ENCODE data around the gene CORIN. TPM values are rescaled to one million over a fixed set of nuclear protein-coding genes. Genes with fewer than 3 reads are reported as not detected.
A peak's percentile ranks its signal among the peaks of the same experiment; 100 is the strongest.

The CORIN gene
- total and polyA plus RNA-seq, 4 donors: 0.02 to 0.23 (median 0.15) TPM

DNA sequence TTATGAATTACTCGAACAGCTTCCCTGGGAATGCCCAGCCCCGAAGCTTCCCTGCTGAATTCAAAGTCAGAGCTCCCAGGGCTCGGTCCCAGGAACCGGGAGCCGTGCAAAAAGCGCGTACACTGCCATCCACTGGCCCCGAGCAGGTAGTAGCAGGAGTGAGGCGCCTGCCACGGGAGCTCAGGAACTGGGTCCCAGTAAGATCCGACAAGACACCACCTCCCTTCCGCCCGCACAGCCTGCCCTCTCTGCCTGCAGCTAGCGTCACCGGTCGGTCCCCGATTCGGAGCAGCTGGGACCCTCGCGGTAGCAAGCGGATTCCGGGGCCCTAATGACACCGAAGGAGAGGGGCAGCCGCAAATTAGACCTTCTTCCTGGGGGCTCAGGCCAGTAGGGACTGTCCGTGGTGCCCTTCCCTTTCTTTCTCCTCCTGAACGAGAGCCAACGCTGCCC lies 1.2 kb downstream of the CORIN start:
- peak; percentile 67 for DNase-seq (ENCODE audit: low spot score)
- Histone ChIP-seq H3K27me3 (ENCODE audit: control insufficient read depth in 4 of 4, insufficient read depth in 4 of 4, low read length in 3 of 4) (no peaks in the 10 kb centered on the region), H3K4me3 (ENCODE audit: low read depth in 1 of 3, low read length in 3 of 3) (peak overlapping the region; percentile 62 to 82 (median 68)), H3K36me3 (ENCODE audit: control insufficient read depth in 4 of 4, insufficient read depth in 3 of 4, low read depth in 1 of 4, low read length in 3 of 4) (peaks cover 0 to 2% (median 0%) of the 10 kb centered on the region in 4 donors), H3K4me1 (ENCODE audit: control insufficient read depth in 4 of 4, insufficient read depth in 4 of 4, low read length in 3 of 4) (peaks cover 2 to 26% (median 17%) of the 10 kb centered on the region in 4 donors), H3K9me3 (ENCODE audit: control insufficient read depth in 4 of 4, low read length in 3 of 4) (peaks cover 0 to 3% (median 0%) of the 10 kb centered on the region in 4 donors), H3K27ac (ENCODE audit: low read depth in 1 of 2, low read length in 2 of 2) (no peak overlapping the region), H3K9ac (ENCODE audit: low read depth in 1 of 2, low read length in 2 of 2) (peak overlapping the region in 1 of 2 donors; percentile 36)
- WGBS: under 1% methylated on average over 27 of the region's 27 CpGs
- TF ChIP-seq RAD21 (IDR thresholded peaks at IDR 0.05) (peak; percentile 92 to 94), NR2F2 (IDR thresholded peaks at IDR 0.05) (no peak), FOXA1 (IDR thresholded peaks at IDR 0.05) (no peak), RXRA (IDR thresholded peaks at IDR 0.05) (peak in 1 of 2 donors; percentile 26), HNF4A (conservative IDR thresholded peaks at IDR 0.05) (peak; percentile 14 to 26)
- TF ChIP-seq, protein P1, sequence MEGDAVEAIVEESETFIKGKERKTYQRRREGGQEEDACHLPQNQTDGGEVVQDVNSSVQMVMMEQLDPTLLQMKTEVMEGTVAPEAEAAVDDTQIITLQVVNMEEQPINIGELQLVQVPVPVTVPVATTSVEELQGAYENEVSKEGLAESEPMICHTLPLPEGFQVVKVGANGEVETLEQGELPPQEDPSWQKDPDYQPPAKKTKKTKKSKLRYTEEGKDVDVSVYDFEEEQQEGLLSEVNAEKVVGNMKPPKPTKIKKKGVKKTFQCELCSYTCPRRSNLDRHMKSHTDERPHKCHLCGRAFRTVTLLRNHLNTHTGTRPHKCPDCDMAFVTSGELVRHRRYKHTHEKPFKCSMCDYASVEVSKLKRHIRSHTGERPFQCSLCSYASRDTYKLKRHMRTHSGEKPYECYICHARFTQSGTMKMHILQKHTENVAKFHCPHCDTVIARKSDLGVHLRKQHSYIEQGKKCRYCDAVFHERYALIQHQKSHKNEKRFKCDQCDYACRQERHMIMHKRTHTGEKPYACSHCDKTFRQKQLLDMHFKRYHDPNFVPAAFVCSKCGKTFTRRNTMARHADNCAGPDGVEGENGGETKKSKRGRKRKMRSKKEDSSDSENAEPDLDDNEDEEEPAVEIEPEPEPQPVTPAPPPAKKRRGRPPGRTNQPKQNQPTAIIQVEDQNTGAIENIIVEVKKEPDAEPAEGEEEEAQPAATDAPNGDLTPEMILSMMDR (IDR thresholded peaks at IDR 0.05; ENCODE audit: low read depth, low read length, missing input control): peak; percentile 80

DNA sequence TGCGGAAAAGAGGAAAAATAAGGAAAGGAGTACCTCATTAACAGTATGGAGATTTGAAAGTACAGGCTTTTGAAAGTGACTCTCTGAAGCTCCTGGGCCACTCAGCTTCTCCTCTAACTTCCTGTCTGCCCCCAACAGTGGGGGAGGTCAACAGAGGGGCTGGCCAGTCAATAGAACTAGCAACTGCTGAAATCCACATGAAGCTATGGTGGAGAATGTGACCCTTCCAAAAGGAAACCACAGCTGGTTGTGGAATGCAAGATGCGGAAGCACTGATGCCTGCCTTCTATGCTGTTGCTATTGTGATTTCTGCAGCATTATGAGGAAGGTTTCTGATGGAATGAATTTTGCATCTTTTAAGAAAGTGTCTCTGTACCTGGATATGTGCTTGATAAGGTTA lies 2.4 kb downstream of the CORIN start:
- Histone ChIP-seq H3K36me3 (ENCODE audit: control insufficient read depth in 4 of 4, insufficient read depth in 3 of 4, low read depth in 1 of 4, low read length in 3 of 4) (no peaks in the 10 kb centered on the region), H3K9me3 (ENCODE audit: control insufficient read depth in 4 of 4, low read length in 3 of 4) (peaks cover 0 to 3% (median 0%) of the 10 kb centered on the region in 4 donors), H3K9ac (ENCODE audit: low read depth in 1 of 2, low read length in 2 of 2) (no peak overlapping the region), H3K4me1 (ENCODE audit: control insufficient read depth in 4 of 4, insufficient read depth in 4 of 4, low read length in 3 of 4) (peaks cover 2 to 26% (median 17%) of the 10 kb centered on the region in 4 donors), H3K27ac (ENCODE audit: low read depth in 1 of 2, low read length in 2 of 2) (no peak overlapping the region), H3K27me3 (ENCODE audit: control insufficient read depth in 4 of 4, insufficient read depth in 4 of 4, low read length in 3 of 4) (no peaks in the 10 kb centered on the region), H3K4me3 (ENCODE audit: low read depth in 1 of 3, low read length in 3 of 3) (no peak overlapping the region)
- DNase-seq (ENCODE audit: low spot score): no peak
- WGBS: 82% methylated on average over 2 of the region's 2 CpGs
- TF ChIP-seq, protein P2, sequence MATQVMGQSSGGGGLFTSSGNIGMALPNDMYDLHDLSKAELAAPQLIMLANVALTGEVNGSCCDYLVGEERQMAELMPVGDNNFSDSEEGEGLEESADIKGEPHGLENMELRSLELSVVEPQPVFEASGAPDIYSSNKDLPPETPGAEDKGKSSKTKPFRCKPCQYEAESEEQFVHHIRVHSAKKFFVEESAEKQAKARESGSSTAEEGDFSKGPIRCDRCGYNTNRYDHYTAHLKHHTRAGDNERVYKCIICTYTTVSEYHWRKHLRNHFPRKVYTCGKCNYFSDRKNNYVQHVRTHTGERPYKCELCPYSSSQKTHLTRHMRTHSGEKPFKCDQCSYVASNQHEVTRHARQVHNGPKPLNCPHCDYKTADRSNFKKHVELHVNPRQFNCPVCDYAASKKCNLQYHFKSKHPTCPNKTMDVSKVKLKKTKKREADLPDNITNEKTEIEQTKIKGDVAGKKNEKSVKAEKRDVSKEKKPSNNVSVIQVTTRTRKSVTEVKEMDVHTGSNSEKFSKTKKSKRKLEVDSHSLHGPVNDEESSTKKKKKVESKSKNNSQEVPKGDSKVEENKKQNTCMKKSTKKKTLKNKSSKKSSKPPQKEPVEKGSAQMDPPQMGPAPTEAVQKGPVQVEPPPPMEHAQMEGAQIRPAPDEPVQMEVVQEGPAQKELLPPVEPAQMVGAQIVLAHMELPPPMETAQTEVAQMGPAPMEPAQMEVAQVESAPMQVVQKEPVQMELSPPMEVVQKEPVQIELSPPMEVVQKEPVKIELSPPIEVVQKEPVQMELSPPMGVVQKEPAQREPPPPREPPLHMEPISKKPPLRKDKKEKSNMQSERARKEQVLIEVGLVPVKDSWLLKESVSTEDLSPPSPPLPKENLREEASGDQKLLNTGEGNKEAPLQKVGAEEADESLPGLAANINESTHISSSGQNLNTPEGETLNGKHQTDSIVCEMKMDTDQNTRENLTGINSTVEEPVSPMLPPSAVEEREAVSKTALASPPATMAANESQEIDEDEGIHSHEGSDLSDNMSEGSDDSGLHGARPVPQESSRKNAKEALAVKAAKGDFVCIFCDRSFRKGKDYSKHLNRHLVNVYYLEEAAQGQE (IDR thresholded peaks at IDR 0.05): no peak
- TF ChIP-seq HNF4G (IDR thresholded peaks at IDR 0.05): no peak
- TF ChIP-seq, protein P3, sequence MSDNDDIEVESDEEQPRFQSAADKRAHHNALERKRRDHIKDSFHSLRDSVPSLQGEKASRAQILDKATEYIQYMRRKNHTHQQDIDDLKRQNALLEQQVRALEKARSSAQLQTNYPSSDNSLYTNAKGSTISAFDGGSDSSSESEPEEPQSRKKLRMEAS (IDR thresholded peaks at IDR 0.05): no peak
- TF ChIP-seq, protein P1 (IDR thresholded peaks at IDR 0.05; ENCODE audit: low read depth, low read length, missing input control): no peak
- TF ChIP-seq, protein P4, sequence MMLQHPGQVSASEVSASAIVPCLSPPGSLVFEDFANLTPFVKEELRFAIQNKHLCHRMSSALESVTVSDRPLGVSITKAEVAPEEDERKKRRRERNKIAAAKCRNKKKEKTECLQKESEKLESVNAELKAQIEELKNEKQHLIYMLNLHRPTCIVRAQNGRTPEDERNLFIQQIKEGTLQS (IDR thresholded peaks at IDR 0.05): no peak
- TF ChIP-seq HNF4A (conservative IDR thresholded peaks at IDR 0.05): no peak
- no peak for TF ChIP-seq EGR1 (IDR thresholded peaks at IDR 0.05; ENCODE audit: low read depth in 2 of 2)
- no peak for TF ChIP-seq TAF1 (conservative IDR thresholded peaks at IDR 0.05)
- no peak for TF ChIP-seq NR2F2 (IDR thresholded peaks at IDR 0.05)
- no peak for TF ChIP-seq YY1 (IDR thresholded peaks at IDR 0.05)
- no peak for TF ChIP-seq RAD21 (IDR thresholded peaks at IDR 0.05)
- no peak for TF ChIP-seq SP1 (IDR thresholded peaks at IDR 0.05)
- no peak for TF ChIP-seq RXRA (IDR thresholded peaks at IDR 0.05)
- TF ChIP-seq GABPA (IDR thresholded peaks at IDR 0.05 in 1 of 2, conservative IDR thresholded peaks at IDR 0.05 in 1 of 2): no peak
